Right atrium auricular region (tissue), 2 donors: ENCODE results near the gene TCP11L1. TPM values are rescaled to one million over a fixed set of nuclear protein-coding genes. Genes with fewer than 3 reads are reported as not detected.
A peak's percentile ranks its signal among the peaks of the same experiment; 100 is the strongest.

Experiments used
- DNase-seq: peaks from one replicate; pipeline ENCODE4 v3.0.0-alpha.2; 2019; ENCODE audit warnings: low spot score
- H3K27ac ChIP-seq, 2 donors: fragments of 200-600 bp; sonication (generic); 1 replicate in 1 of 2; 2 replicates in 1 of 2; pipeline ENCODE4 v1.5.1; 2016 to 2019
- H3K27me3 ChIP-seq, 2 donors: fragments of 200-600 bp; sonication (generic); one replicate each; pipeline versions ENCODE4 v1.5.1 to v1.6.0; 2017 to 2019
- H3K36me3 ChIP-seq: fragments of 200-600 bp; sonication (generic); one replicate; pipeline ENCODE4 v1.5.1; 2016
- H3K4me1 ChIP-seq, 2 donors: fragments of 200-600 bp; sonication (generic); one replicate each; pipeline versions ENCODE4 v1.5.1 to v1.6.0; 2017 to 2019
- H3K4me3 ChIP-seq, 2 donors: fragments of 200-600 bp; sonication (generic); 1 replicate in 1 of 2; 2 replicates in 1 of 2; pipeline ENCODE4 v1.5.1; 2017 to 2019; ENCODE audit warnings: mild to moderate bottlenecking in 1 of 2, moderate library complexity in 1 of 2
- H3K9me3 ChIP-seq, 2 donors: fragments of 200-600 bp; sonication (generic); one replicate each; pipeline ENCODE4 v1.5.1; 2019
- total RNA-seq, 2 donors: library from RNA; depleted of rRNA; stranded (reverse); fragments of >200 nt; gene quantifications; one replicate each; pipeline ENCODE4 v1.1.0, GENCODE V29; 2016
- TF ChIP-seq, protein P1 (sequence below), 2 donors: fragments of 200-600 bp; sonication (generic); IDR thresholded peaks; one replicate each; pipeline ENCODE4 v1.5.1; 2019; ENCODE audit warnings: antibody characterized with exemption in 2 of 2

TCP11L1 gene, protein sequence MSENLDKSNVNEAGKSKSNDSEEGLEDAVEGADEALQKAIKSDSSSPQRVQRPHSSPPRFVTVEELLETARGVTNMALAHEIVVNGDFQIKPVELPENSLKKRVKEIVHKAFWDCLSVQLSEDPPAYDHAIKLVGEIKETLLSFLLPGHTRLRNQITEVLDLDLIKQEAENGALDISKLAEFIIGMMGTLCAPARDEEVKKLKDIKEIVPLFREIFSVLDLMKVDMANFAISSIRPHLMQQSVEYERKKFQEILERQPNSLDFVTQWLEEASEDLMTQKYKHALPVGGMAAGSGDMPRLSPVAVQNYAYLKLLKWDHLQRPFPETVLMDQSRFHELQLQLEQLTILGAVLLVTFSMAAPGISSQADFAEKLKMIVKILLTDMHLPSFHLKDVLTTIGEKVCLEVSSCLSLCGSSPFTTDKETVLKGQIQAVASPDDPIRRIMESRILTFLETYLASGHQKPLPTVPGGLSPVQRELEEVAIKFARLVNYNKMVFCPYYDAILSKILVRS
- total RNA-seq, result 10 to 100 TPM; 11.9 to 15.3 TPM

DNA sequence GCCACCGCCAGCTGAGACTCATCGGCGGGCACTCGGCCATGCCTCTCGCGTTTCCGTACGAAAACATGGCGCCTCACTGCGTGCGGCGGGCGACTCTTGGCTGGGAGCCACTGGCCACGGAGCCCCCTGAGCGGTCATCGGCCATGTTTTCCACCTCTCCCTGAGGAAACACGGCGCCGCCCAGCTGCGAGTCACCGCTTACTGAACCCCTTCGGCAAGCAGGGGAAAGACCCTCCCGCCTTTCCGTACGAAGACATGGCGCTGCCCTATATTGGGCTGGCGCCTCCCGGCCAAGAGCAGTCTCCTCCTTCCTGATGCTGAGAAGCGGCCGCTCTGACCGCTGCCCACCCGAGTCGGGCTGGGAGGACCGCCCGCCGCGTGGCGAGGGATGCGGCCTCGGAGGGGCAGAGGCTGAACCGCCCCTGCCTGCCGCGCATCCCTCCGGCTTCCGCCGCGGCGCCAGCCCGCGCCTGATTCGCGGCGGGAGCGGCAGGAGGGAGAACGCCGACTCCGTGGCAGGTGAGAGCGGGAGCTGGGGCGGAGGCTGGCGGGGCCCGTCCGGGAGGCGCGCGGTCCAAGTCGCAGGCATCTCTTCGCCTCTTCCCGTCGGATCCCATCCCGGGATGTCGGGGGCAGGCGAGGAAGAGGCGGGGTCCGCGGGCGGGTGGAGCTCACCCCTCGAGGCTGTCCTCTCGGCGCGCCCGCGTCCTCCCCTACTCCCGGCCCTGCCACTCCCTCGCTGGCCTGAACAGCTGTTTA, at the start of gene TCP11L1:
TCP11L1 (plus strand) TSS at position 299 of the 759 bp plus-strand sequence. CDS start 4,202 bp downstream, outside the sequence.
- Histone ChIP-seq H3K4me3 (peak within 1 kb of the TSS; percentile 84 to 86), H3K27me3 (no peaks in the 10 kb centered on the region), H3K4me1 (peaks cover 0 to 17% of the 10 kb centered on the region in 2 donors), H3K9me3 (no peaks in the 10 kb centered on the region), H3K27ac (peak within 1 kb of the TSS; percentile 98), H3K36me3 (peaks cover 4% of the 10 kb centered on the region)
- TF ChIP-seq, protein P1, sequence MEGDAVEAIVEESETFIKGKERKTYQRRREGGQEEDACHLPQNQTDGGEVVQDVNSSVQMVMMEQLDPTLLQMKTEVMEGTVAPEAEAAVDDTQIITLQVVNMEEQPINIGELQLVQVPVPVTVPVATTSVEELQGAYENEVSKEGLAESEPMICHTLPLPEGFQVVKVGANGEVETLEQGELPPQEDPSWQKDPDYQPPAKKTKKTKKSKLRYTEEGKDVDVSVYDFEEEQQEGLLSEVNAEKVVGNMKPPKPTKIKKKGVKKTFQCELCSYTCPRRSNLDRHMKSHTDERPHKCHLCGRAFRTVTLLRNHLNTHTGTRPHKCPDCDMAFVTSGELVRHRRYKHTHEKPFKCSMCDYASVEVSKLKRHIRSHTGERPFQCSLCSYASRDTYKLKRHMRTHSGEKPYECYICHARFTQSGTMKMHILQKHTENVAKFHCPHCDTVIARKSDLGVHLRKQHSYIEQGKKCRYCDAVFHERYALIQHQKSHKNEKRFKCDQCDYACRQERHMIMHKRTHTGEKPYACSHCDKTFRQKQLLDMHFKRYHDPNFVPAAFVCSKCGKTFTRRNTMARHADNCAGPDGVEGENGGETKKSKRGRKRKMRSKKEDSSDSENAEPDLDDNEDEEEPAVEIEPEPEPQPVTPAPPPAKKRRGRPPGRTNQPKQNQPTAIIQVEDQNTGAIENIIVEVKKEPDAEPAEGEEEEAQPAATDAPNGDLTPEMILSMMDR (IDR thresholded peaks at IDR 0.05), result no peak
- peak; percentile 93 for DNase-seq

DNA sequence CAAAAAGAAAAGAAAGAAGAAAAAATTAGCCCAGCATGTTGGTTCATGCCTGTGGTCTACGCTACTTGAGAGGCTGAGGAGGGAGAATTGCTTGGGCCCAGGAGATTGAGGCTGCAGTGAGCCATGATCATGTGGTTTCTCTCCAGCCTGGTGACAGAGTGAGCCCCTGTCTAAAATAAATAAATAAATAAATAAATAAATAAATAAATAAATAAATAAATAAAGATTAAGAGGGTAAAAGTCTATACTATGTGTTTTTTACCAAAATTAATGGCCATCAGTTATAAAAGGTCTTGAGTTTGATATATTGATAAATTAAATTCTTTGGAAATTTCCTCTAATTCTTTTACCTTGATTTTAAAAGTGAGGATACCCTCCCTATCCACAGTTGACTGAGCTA, 48.9 kb upstream of the TCP11L1 start:
- TF ChIP-seq, protein P1 (IDR thresholded peaks at IDR 0.05), result no peak
- H3K9me3 ChIP-seq, result peaks cover 4 to 22% of the 10 kb centered on the region in 2 donors
- H3K27ac ChIP-seq, result no peak overlapping the region
- no peaks in the 10 kb centered on the region for H3K27me3 ChIP-seq
- H3K36me3 ChIP-seq, result no peaks in the 10 kb centered on the region
- DNase-seq, result no peak
- H3K4me3 ChIP-seq, result no peak overlapping the region
- H3K4me1 ChIP-seq, result no peaks in the 10 kb centered on the region

DNA sequence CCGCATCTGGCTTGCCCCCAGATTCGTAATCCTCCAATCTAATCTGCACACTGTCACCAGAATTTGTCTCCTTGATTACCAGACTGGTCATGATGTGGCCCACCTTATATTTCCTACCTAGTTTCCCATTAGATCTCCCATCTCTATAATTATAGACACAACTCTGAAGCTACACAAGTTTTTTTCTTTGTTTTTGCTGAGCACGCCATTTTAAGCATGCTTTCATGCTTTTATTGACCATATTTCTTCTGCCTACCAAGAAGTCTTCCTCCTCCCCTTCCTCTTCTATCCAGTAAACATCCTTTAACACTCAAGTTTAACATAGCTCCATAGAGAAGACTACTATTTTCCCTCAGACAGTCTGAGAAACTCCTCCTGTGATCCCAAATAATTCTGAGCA, 47.9 kb upstream of the TCP11L1 start:
- Histone ChIP-seq H3K9me3 (peaks cover 4 to 22% of the 10 kb centered on the region in 2 donors), H3K27ac (no peak overlapping the region), H3K4me1 (no peaks in the 10 kb centered on the region), H3K27me3 (no peaks in the 10 kb centered on the region), H3K36me3 (no peaks in the 10 kb centered on the region), H3K4me3 (no peak overlapping the region)
- no peak for DNase-seq
- TF ChIP-seq, protein P1 (IDR thresholded peaks at IDR 0.05), result no peak

DNA sequence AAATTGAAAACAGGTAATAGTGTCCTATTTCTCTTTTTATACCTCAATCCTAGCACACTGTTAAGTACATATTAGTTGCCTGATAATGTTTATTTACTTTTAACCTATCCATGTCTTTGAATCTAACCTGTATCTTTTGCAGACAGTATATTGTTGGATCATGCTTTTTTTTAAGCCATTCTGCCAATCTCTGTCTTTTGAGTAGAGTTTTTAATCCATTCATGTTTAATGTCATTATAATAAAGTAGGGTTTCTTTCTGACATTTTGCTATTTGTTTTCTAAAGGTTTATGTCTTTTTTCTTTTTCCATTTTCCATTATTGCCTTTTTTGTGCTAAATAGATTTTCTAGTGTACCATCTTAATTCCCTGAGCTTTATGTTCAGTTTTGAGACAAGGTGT, 47.5 kb upstream of the TCP11L1 start:
- no peak overlapping the region for H3K27ac ChIP-seq
- H3K9me3 ChIP-seq, result peaks cover 4 to 22% of the 10 kb centered on the region in 2 donors
- H3K4me3 ChIP-seq, result no peak overlapping the region
- no peak for DNase-seq
- no peaks in the 10 kb centered on the region for H3K27me3 ChIP-seq
- TF ChIP-seq, protein P1 (IDR thresholded peaks at IDR 0.05), result no peak
- no peaks in the 10 kb centered on the region for H3K4me1 ChIP-seq
- H3K36me3 ChIP-seq, result no peaks in the 10 kb centered on the region

DNA sequence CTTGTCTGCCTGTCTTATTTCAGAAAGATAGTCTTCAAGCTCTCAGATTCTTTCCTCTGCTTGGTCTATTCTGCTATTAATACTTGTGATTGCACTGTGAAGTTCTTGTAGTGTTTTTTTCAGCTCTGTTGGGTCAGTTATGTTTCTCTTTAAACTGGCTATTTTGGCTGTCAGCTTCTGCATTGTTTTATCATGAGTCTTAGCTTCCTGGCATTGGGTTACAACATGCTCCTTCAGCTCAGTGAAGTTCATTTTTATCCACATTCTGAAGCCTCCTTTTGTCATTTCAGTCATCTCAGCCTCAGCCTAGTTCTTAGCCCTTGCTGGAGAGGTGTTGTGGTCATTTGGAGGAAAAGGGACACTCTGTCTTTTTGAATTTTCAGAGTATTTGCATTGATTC, 39.2 kb upstream of the TCP11L1 start:
- Histone ChIP-seq H3K27me3 (no peaks in the 10 kb centered on the region), H3K36me3 (no peaks in the 10 kb centered on the region), H3K4me3 (no peak overlapping the region), H3K4me1 (no peaks in the 10 kb centered on the region), H3K27ac (no peak overlapping the region), H3K9me3 (peaks cover 0 to 6% of the 10 kb centered on the region in 2 donors)
- TF ChIP-seq, protein P1 (IDR thresholded peaks at IDR 0.05), result no peak
- DNase-seq, result no peak
